ENCODE results near the gene RBM20.

RBM20 gene

GRCh38 chr10:110786172-110786571, 142.0 kb downstream of the RBM20 start:
- ATAC-seq, result no peak
- TF ChIP-seq, protein P1, sequence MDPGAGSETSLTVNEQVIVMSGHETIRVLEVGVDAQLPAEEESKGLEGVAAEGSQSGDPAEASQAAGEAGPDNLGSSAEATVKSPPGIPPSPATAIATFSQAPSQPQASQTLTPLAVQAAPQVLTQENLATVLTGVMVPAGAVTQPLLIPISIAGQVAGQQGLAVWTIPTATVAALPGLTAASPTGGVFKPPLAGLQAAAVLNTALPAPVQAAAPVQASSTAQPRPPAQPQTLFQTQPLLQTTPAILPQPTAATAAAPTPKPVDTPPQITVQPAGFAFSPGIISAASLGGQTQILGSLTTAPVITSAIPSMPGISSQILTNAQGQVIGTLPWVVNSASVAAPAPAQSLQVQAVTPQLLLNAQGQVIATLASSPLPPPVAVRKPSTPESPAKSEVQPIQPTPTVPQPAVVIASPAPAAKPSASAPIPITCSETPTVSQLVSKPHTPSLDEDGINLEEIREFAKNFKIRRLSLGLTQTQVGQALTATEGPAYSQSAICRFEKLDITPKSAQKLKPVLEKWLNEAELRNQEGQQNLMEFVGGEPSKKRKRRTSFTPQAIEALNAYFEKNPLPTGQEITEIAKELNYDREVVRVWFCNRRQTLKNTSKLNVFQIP (CRISPR knock-in tag; IDR thresholded peaks at IDR 0.05; ENCODE audit: borderline replicate concordance, low read depth), result no peak
- TF ChIP-seq ZC3H10 (CRISPR knock-in tag; IDR thresholded peaks at IDR 0.05) (no peak), CSRNP3 (CRISPR knock-in tag; IDR thresholded peaks at IDR 0.05) (no peak), TCF4 (CRISPR knock-in tag; IDR thresholded peaks at IDR 0.05; ENCODE audit: borderline replicate concordance) (no peak), TOX (CRISPR knock-in tag; IDR thresholded peaks at IDR 0.05; ENCODE audit: borderline replicate concordance) (no peak), ISL1 (CRISPR knock-in tag; IDR thresholded peaks at IDR 0.05) (no peak), RARB (CRISPR knock-in tag; IDR thresholded peaks at IDR 0.05) (no peak), OSR1 (CRISPR knock-in tag; IDR thresholded peaks at IDR 0.05) (no peak), ESRRG (CRISPR knock-in tag; IDR thresholded peaks at IDR 0.05) (no peak), CREB5 (CRISPR knock-in tag; IDR thresholded peaks at IDR 0.05; ENCODE audit: low read depth) (no peak), BACH2 (CRISPR knock-in tag; IDR thresholded peaks at IDR 0.05; ENCODE audit: borderline replicate concordance) (no peak)
- TF ChIP-seq, protein P2, sequence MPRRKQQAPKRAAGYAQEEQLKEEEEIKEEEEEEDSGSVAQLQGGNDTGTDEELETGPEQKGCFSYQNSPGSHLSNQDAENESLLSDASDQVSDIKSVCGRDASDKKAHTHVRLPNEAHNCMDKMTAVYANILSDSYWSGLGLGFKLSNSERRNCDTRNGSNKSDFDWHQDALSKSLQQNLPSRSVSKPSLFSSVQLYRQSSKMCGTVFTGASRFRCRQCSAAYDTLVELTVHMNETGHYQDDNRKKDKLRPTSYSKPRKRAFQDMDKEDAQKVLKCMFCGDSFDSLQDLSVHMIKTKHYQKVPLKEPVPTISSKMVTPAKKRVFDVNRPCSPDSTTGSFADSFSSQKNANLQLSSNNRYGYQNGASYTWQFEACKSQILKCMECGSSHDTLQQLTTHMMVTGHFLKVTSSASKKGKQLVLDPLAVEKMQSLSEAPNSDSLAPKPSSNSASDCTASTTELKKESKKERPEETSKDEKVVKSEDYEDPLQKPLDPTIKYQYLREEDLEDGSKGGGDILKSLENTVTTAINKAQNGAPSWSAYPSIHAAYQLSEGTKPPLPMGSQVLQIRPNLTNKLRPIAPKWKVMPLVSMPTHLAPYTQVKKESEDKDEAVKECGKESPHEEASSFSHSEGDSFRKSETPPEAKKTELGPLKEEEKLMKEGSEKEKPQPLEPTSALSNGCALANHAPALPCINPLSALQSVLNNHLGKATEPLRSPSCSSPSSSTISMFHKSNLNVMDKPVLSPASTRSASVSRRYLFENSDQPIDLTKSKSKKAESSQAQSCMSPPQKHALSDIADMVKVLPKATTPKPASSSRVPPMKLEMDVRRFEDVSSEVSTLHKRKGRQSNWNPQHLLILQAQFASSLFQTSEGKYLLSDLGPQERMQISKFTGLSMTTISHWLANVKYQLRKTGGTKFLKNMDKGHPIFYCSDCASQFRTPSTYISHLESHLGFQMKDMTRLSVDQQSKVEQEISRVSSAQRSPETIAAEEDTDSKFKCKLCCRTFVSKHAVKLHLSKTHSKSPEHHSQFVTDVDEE (CRISPR knock-in tag; IDR thresholded peaks at IDR 0.05), result no peak
- TF ChIP-seq, protein P3, sequence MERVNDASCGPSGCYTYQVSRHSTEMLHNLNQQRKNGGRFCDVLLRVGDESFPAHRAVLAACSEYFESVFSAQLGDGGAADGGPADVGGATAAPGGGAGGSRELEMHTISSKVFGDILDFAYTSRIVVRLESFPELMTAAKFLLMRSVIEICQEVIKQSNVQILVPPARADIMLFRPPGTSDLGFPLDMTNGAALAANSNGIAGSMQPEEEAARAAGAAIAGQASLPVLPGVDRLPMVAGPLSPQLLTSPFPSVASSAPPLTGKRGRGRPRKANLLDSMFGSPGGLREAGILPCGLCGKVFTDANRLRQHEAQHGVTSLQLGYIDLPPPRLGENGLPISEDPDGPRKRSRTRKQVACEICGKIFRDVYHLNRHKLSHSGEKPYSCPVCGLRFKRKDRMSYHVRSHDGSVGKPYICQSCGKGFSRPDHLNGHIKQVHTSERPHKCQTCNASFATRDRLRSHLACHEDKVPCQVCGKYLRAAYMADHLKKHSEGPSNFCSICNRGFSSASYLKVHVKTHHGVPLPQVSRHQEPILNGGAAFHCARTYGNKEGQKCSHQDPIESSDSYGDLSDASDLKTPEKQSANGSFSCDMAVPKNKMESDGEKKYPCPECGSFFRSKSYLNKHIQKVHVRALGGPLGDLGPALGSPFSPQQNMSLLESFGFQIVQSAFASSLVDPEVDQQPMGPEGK (CRISPR knock-in tag; IDR thresholded peaks at IDR 0.05; ENCODE audit: borderline replicate concordance), result no peak

DNA sequence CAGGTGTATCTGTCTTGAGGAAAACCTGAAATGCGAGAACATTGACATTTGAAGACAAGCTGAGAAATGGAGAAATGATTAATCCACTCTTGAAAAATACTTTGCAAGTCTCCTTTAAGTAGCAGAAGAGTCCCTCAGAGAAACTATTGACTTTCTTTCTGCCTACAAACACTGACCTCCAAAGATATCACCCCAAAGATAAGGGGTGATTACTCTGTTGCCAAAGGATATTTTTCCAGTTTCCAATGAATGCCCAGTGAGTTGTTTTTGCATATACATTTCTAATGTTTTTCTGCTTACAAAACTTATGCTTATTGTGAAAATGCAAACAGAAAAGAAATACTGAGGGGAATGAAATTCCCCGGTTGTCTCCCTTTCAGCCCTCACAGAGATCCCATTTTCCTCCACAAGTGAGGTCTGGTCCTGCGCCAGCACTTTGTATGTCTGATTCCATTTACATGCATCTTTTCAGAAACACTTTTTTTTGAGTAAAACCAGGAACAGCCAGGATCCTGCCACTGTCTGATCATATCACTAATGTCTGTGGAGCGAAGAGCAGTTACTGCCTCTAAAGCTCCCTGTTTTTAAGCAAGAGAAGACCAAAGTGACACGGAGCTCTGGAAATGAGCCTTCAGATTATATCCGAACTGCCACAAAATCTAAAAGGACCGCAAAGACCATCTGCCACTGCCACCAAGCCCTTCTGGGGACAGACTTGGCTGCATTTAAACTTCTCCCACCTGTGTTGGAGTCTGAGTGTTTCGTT, 144.7 kb downstream of the RBM20 start:
- ATAC-seq, result peak; percentile 85
- TF ChIP-seq BACH2 (CRISPR knock-in tag; IDR thresholded peaks at IDR 0.05; ENCODE audit: borderline replicate concordance) (no peak), CSRNP3 (CRISPR knock-in tag; IDR thresholded peaks at IDR 0.05) (peak; percentile 70; the same call in 1 of the 2 replicates), ZNF8 (CRISPR knock-in tag; IDR thresholded peaks at IDR 0.05) (no peak), ARNTL (CRISPR knock-in tag; IDR thresholded peaks at IDR 0.05; ENCODE audit: borderline replicate concordance, low read depth) (no peak), ZC3H10 (CRISPR knock-in tag; IDR thresholded peaks at IDR 0.05) (no peak), OSR1 (CRISPR knock-in tag; IDR thresholded peaks at IDR 0.05) (no peak), PPARA (CRISPR knock-in tag; IDR thresholded peaks at IDR 0.05; ENCODE audit: borderline replicate concordance) (no peak), SNAI2 (CRISPR knock-in tag; IDR thresholded peaks at IDR 0.05) (no peak), TCF4 (CRISPR knock-in tag; IDR thresholded peaks at IDR 0.05; ENCODE audit: borderline replicate concordance) (peak; percentile 97), CREB5 (CRISPR knock-in tag; IDR thresholded peaks at IDR 0.05; ENCODE audit: low read depth) (no peak), CSDC2 (CRISPR knock-in tag; IDR thresholded peaks at IDR 0.05) (no peak), ESRRG (CRISPR knock-in tag; IDR thresholded peaks at IDR 0.05) (no peak), ISL1 (CRISPR knock-in tag; IDR thresholded peaks at IDR 0.05) (peak; percentile 85), ZFP3 (CRISPR knock-in tag; IDR thresholded peaks at IDR 0.05) (no peak)
- TF ChIP-seq, protein P1 (CRISPR knock-in tag; IDR thresholded peaks at IDR 0.05; ENCODE audit: borderline replicate concordance, low read depth), result no peak
- TF ChIP-seq, protein P3 (CRISPR knock-in tag; IDR thresholded peaks at IDR 0.05; ENCODE audit: borderline replicate concordance), result no peak

Measured in SK-N-SH treated with all-trans-retinoic acid at 6 μM for 48 hours (cell line).